DOHH2 (cell line): ENCODE measurements around the gene RGS3.

Experiments
- H3F3A ChIP-seq: fragments of 200-600 bp; sonication (generic), shearing (Covaris generic); 2 replicates; pipeline ENCODE4 v1.6.0; 2016; ENCODE audit warnings: antibody characterized with exemption, mild to moderate bottlenecking; ENCODE audit not compliant: control insufficient read depth, insufficient read depth
- H3K27ac ChIP-seq: fragments of 200-600 bp; sonication (generic); 2 replicates; pipeline ENCODE4 v1.5.1; 2014; ENCODE audit warnings: low read depth, mild to moderate bottlenecking, low read length, moderate library complexity
- H3K27me3 ChIP-seq: fragments of 200-600 bp; sonication (generic); 2 replicates; pipeline ENCODE4 v1.6.1; 2014; ENCODE audit warnings: mild to moderate bottlenecking, low read length, mixed read lengths; ENCODE audit not compliant: control insufficient read depth
- H3K36me3 ChIP-seq: fragments of 200-600 bp; sonication (generic); 2 replicates; pipeline ENCODE4 v1.6.1; 2014; ENCODE audit warnings: mild to moderate bottlenecking, low read length, moderate library complexity, mixed read lengths; ENCODE audit not compliant: control insufficient read depth
- H3K4me1 ChIP-seq: fragments of 200-600 bp; sonication (generic); 2 replicates; pipeline ENCODE4 v1.6.1; 2014; ENCODE audit warnings: mild to moderate bottlenecking, low read length, mixed read lengths; ENCODE audit not compliant: control insufficient read depth
- H3K4me2 ChIP-seq: fragments of 200-600 bp; sonication (generic); 2 replicates; pipeline ENCODE4 v1.6.0; 2014; ENCODE audit warnings: mild to moderate bottlenecking, low read length, moderate library complexity
- H3K4me3 ChIP-seq: fragments of 200-600 bp; sonication (generic); 2 replicates; pipeline ENCODE4 v1.5.1; 2014; ENCODE audit warnings: mild to moderate bottlenecking, low read length, mixed read lengths
- H3K79me2 ChIP-seq: fragments of 200-600 bp; sonication (generic); 2 replicates; pipeline ENCODE4 v1.6.1; 2014; ENCODE audit warnings: mild to moderate bottlenecking, low read length, mixed read lengths; ENCODE audit not compliant: control insufficient read depth
- H3K9me2 ChIP-seq: fragments of 200-600 bp; sonication (generic); replicated peaks from 2 replicates; pipeline ENCODE4 v1.6.1; 2014; ENCODE audit warnings: mild to moderate bottlenecking, low read length, mixed read lengths; ENCODE audit not compliant: control insufficient read depth
- H3K9me3 ChIP-seq: fragments of 200-600 bp; sonication (generic); 2 replicates; pipeline ENCODE4 v1.6.1; 2014; ENCODE audit warnings: antibody characterized with exemption, low read length, mixed read lengths; ENCODE audit not compliant: control insufficient read depth, insufficient read depth
- H4K20me1 ChIP-seq: fragments of 200-600 bp; sonication (generic); 2 replicates; pipeline ENCODE4 v1.6.0; 2014; ENCODE audit warnings: low read depth, mild to moderate bottlenecking, antibody characterized with exemption, low read length, moderate library complexity; ENCODE audit not compliant: control insufficient read depth, insufficient read depth
- CTCF ChIP-seq: fragments of 200-600 bp; sonication (generic); IDR thresholded peaks from one replicate; pipeline ENCODE4 v1.5.1; 2014; ENCODE audit warnings: antibody characterized with exemption, mild to moderate bottlenecking, low read depth, low read length; ENCODE audit not compliant: poor library complexity, severe bottlenecking
- EZH2phosphoT487 ChIP-seq: fragments of 200-600 bp; sonication (generic); IDR thresholded peaks from 2 replicates; pipeline ENCODE4 v1.6.1; 2017; ENCODE audit warnings: borderline replicate concordance, mild to moderate bottlenecking, antibody characterized with exemption, low read length, moderate library complexity, mixed read lengths

The RGS3 gene

GRCh38 chr9:113612216-113612747, 148.8 kb downstream of the RGS3 start:
- no peaks in the 10 kb centered on the region for H3F3A ChIP-seq
- no peak overlapping the region for H3K27ac ChIP-seq
- TF ChIP-seq CTCF (no peak), EZH2phosphoT487 (no peak)
- no peak overlapping the region for H3K4me3 ChIP-seq
- no peaks in the 10 kb centered on the region for H3K9me3 ChIP-seq
- H3K79me2 ChIP-seq, result no peaks in the 10 kb centered on the region
- peaks cover 10% of the 10 kb centered on the region for H3K27me3 ChIP-seq
- no peaks in the 10 kb centered on the region for H4K20me1 ChIP-seq
- H3K4me2 ChIP-seq, result no peak overlapping the region
- no peaks in the 10 kb centered on the region for H3K4me1 ChIP-seq
- no peaks in the 10 kb centered on the region for H3K9me2 ChIP-seq
- no peaks in the 10 kb centered on the region for H3K36me3 ChIP-seq

- H3K4me1 ChIP-seq, result no peaks in the 10 kb centered on the region
Observed at GRCh38 chr9:113612828-113613227, 149.3 kb downstream of the RGS3 start.

GRCh38 chr9:113613815-113614413, 150.4 kb downstream of the RGS3 start:
- Histone ChIP-seq H3K4me3 (no peak overlapping the region), H3K9me2 (no peaks in the 10 kb centered on the region), H3K4me1 (peaks cover 9% of the 10 kb centered on the region), H3K4me2 (no peak overlapping the region), H3F3A (no peaks in the 10 kb centered on the region), H4K20me1 (no peaks in the 10 kb centered on the region), H3K27me3 (peaks cover 15% of the 10 kb centered on the region), H3K36me3 (no peaks in the 10 kb centered on the region), H3K27ac (no peak overlapping the region), H3K79me2 (no peaks in the 10 kb centered on the region), H3K9me3 (no peaks in the 10 kb centered on the region)
- TF ChIP-seq CTCF (no peak), EZH2phosphoT487 (no peak)

More at GRCh38 chr9:113612828-113613227, 149.3 kb downstream of the RGS3 start:
- H3K27ac ChIP-seq, result no peak overlapping the region
- H3K9me3 ChIP-seq, result no peaks in the 10 kb centered on the region
- H3K36me3 ChIP-seq, result no peaks in the 10 kb centered on the region
- H3K79me2 ChIP-seq, result no peaks in the 10 kb centered on the region
- H3F3A ChIP-seq, result no peaks in the 10 kb centered on the region
- no peaks in the 10 kb centered on the region for H3K9me2 ChIP-seq
- no peak overlapping the region for H3K4me2 ChIP-seq
- H4K20me1 ChIP-seq, result no peaks in the 10 kb centered on the region
- H3K27me3 ChIP-seq, result peaks cover 10% of the 10 kb centered on the region
- no peak overlapping the region for H3K4me3 ChIP-seq
- TF ChIP-seq EZH2phosphoT487 (no peak), CTCF (no peak)
